ENCODE data around the gene ETS1.
A peak's percentile ranks its signal among the peaks of the same experiment; 100 is the strongest.

The ETS1 gene

GRCh38 chr11:128587415-128587814 lies at the start of gene ETS1:
ETS1 (minus strand) TSS chr11:128587558; CDS start chr11:128573130, 14,428 bp downstream.
- peak within 1 kb of the TSS; percentile 77 for H3K4me3 Mint-ChIP-seq
- no peak for TF ChIP-seq CTCF (IDR thresholded peaks at IDR 0.05)
- H3K27ac Mint-ChIP-seq, result no peak within 1 kb of the TSS
- no peaks in the 10 kb centered on the region for H3K9me3 Mint-ChIP-seq
- no peak for DNase-seq
- peaks cover 89% of the 10 kb centered on the region for H3K27me3 Mint-ChIP-seq (ENCODE audit: low read depth, poor library complexity)
- H3K36me3 Mint-ChIP-seq (ENCODE audit: low read depth), result no peaks in the 10 kb centered on the region
- peaks cover 35% of the 10 kb centered on the region for H3K4me1 Mint-ChIP-seq

GRCh38 chr11:128634395-128634794 lies 47.0 kb upstream of the ETS1 start:
- peaks cover 41% of the 10 kb centered on the region for H3K4me1 Mint-ChIP-seq
- H3K27me3 Mint-ChIP-seq (ENCODE audit: low read depth, poor library complexity), result peaks cover 31% of the 10 kb centered on the region
- no peak for TF ChIP-seq CTCF (IDR thresholded peaks at IDR 0.05)
- H3K4me3 Mint-ChIP-seq, result no peak overlapping the region
- no peaks in the 10 kb centered on the region for H3K36me3 Mint-ChIP-seq (ENCODE audit: low read depth)
- H3K9me3 Mint-ChIP-seq, result peaks cover 17% of the 10 kb centered on the region
- no peak overlapping the region for H3K27ac Mint-ChIP-seq
- DNase-seq, result no peak

GRCh38 chr11:128633384-128633965 lies 46.1 kb upstream of the ETS1 start:
- Mint-ChIP-seq H3K4me3 (no peak overlapping the region), H3K4me1 (peaks cover 50% of the 10 kb centered on the region), H3K27me3 (ENCODE audit: low read depth, poor library complexity) (peaks cover 36% of the 10 kb centered on the region), H3K36me3 (ENCODE audit: low read depth) (no peaks in the 10 kb centered on the region), H3K27ac (no peak overlapping the region), H3K9me3 (peaks cover 10% of the 10 kb centered on the region)
- DNase-seq, result no peak
- no peak for TF ChIP-seq CTCF (IDR thresholded peaks at IDR 0.05)

- Mint-ChIP-seq H3K4me1 (peaks cover 62% of the 10 kb centered on the region), H3K27ac (no peak overlapping the region), H3K27me3 (ENCODE audit: low read depth, poor library complexity) (peaks cover 37% of the 10 kb centered on the region), H3K9me3 (peaks cover 3% of the 10 kb centered on the region), H3K4me3 (no peak overlapping the region), H3K36me3 (ENCODE audit: low read depth) (no peaks in the 10 kb centered on the region)
- DNase-seq, result peak; percentile 51
- peak; percentile 68 for TF ChIP-seq CTCF (IDR thresholded peaks at IDR 0.05)
These were observed 44.9 kb upstream of the ETS1 start for GRCh38 chr11:128632141-128632791.

- TF ChIP-seq CTCF (IDR thresholded peaks at IDR 0.05), result peak; percentile 82
These were observed 43.2 kb upstream of the ETS1 start for GRCh38 chr11:128630367-128631230.

More at GRCh38 chr11:128630367-128631230, 43.2 kb upstream of the ETS1 start:
- peaks cover 38% of the 10 kb centered on the region for H3K27me3 Mint-ChIP-seq (ENCODE audit: low read depth, poor library complexity)
- no peak overlapping the region for H3K27ac Mint-ChIP-seq
- peak; percentile 89 for DNase-seq
- H3K4me3 Mint-ChIP-seq, result no peak overlapping the region
- no peaks in the 10 kb centered on the region for H3K36me3 Mint-ChIP-seq (ENCODE audit: low read depth)
- peaks cover under 1% of the 10 kb centered on the region for H3K9me3 Mint-ChIP-seq
- H3K4me1 Mint-ChIP-seq, result peaks cover 78% of the 10 kb centered on the region

Data from nephron progenitor cell (in vitro differentiated cells).